Erythroblast (primary cell): ENCODE data around the gene COG5.

Experiments used
- GATA1 ChIP-seq: IDR thresholded peaks from 2 replicates; pipeline ENCODE4 v1.6.1; 2011; ENCODE audit warnings: low read depth, mild to moderate bottlenecking, control low read depth, low read length, moderate library complexity
- POLR2A ChIP-seq: IDR thresholded peaks from 2 replicates; pipeline ENCODE4 v1.6.1; 2011; ENCODE audit warnings: mild to moderate bottlenecking, low read length

DNA sequence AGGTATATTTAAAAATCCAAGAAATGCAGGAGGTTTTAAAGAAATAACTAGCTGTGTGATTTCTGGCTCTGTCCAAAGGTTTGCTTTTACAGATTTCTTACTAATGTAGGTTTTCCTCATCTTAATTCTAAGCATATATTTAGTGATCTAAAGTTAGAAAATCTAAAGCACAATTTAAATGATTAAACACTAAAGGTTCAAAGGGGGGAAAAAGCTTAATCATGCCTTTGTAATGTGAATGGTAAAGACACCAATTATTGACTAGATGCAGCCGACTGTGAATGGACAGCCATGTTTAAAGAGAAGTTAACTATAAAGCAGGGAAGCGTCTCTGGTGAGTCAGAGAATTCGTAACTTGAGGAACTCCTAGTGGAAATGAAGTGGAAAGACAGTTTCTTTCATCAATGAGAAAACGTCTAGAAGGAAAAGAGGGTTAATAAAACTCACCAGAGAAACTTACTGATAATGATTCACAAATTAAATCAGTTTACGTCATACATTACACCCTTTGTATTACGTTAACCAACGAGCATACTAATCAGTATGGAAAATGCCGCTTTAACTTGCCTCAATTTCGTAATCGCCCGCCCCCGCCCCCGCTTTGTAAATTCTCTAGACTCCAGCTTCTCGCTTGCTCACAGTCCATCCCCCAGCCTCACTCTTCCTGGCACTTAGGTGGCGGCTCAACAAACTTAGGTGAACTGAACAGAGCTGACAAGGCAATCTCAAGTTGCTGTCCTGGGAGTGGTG, 396.1 kb downstream of the COG5 start:
- TF ChIP-seq POLR2A (peak; percentile 35), GATA1 (no peak)
